NCI-H2029 treated with DMSO at 0.1 percent for 48 hours (cell line): ENCODE measurements around the gene INPP5A.
"Not testable (repeated sequence)": the region's sequence is repeated elsewhere in the genome, so short reads cannot be mapped to it uniquely, and the experiment has no call there.

ENCODE experiments used
- DNase-seq: peaks from one replicate; lab custom pipeline; 2025; lab: John Stamatoyannopoulos, UW

The INPP5A gene

DNA sequence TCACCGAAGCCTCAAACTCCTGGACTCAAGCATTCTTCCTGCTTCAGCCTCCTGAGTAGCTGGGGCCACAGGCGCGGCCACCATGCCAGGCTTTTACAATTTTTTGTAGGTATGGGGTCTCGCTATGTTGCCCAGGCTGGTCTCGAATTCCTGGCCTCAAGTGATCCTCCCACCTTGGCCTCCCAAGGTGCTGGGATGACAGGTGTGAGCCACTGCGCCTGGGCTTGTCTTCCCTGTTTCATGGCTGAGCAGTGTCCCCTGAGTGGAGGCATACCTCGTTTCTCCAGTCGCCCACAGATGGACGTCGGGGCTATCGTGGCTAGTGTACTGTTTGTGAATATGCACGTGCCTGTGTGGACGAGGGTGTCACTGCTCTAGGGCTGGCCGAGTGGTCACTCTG lies 11.3 kb downstream of the INPP5A start:
- no peak for DNase-seq

DNA sequence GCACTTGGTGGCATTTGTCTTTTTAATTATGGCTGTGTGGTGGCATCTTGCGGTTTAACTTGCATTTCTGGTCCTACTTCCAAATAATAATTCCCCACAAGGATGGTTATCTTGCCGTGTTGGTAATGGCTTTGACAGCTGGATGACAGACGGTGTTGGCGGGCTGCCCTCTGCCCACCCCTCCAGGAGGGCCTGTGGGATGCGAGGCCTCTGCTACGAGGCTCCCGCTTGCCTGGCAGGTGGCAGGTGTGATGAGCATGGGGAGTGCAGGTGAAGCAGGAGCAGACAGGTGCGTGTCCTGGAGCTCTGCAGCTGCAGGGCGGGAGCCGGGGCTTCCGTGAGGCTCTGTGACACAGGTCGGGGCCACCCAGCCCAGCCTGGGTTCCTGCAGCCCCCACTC lies 11.8 kb downstream of the INPP5A start:
- peak; percentile 3 for DNase-seq

DNA sequence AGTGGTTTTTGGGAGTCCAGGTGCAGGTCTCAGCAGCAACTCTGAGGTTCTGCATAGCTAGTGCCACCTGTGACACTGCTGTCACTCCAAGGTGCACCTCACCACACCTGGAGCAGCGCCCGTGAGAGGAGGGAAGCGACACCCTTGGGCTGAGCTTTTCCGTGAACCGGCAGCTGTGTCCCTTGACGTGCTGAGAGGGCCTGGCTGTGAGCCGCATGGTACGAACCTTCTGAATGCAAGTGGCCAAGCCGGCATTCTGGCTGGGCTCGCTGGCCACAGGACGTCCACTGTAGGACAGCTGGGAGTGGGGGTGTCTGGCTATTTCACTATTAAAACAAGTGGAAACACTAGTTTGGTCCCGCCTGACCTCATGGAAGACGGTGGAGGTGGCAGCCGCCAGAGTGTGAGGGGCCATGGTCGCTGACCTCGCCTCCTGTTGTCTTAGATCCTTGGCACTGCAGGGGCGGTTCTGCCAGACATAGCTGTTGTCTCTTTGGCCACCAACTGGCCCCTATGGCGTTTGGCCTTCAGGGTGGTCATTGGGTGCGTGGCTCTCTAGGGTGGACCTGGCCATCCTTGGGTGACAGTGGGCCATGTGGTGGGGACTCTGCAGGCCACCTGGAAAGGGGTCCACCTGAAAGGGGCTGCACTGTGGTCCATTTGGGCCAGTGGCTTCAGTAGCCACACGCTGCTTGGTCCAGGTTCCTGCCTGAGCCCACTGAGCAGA lies 12.9 kb downstream of the INPP5A start:
- DNase-seq = no peak

DNA sequence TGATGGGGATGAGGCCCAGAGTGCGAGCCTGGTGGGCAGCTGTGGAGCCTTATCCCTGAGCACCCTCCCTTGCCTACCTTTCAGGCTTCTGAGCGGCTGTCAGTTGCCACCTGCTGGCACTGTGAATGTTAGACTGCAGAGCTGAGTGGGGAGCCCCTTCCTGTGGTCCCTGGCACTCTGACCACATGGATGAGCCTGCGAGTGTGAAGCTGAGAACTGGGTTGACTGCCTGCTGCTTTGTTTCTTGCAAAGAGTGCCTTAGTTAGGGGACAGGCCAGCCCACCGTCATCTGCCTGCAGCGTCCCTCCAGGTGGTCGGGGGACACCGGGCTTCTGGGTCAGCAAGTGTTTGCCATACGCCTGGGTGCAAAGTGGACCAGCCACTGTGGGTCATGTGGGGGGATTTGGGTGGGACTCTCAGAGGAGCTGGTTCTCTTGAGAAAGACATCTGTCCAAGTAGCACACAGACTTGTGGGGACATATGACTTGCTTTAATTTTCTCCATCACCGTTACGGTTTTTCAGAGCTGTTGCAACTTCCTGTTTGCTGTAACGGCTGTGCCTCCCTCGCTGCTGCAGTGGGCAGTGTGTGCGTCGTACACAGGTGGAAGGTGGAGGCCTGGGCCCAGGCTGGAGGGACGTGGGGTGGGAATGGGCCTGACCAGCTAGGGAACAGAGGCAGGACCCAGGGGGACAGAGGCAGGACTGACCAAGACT lies 13.7 kb downstream of the INPP5A start:
- no peak for DNase-seq

DNA sequence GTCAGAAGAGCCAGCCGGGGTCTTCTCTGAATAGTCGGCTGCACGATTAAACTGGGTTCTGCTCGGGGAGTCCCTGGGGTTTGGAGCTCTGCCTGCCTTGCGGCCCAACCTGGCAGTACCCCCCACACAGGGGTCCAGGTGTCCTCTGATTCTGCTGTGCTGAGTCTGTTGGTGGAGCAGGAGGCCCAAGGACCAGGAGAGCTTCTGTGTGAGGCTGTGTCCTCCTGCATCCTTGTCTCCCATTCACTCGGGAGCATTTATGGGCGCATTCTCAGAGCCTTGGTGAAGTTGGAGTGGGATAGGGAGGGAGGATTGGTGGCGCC lies 14.2 kb downstream of the INPP5A start:
- DNase-seq = no peak

DNA sequence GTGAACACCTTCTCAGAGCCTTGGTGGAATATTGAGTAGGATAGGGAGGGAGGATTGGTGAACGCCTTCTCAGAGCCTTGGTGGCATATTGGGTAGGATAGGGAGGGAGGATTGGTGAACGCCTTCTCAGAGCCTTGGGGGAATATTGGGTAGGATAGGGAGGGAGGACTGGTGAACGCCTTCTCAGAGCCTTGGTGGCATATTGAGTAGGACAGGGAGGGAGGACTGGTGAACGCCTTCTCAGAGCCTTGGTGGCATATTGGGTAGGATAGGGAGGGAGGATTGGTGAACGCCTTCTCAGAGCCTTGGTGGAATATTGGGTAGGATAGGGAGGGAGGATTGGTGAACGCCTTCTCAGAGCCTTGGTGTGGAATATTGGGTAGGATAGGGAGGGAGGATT lies 15.0 kb downstream of the INPP5A start:
- not testable (repeated sequence) for DNase-seq

DNA sequence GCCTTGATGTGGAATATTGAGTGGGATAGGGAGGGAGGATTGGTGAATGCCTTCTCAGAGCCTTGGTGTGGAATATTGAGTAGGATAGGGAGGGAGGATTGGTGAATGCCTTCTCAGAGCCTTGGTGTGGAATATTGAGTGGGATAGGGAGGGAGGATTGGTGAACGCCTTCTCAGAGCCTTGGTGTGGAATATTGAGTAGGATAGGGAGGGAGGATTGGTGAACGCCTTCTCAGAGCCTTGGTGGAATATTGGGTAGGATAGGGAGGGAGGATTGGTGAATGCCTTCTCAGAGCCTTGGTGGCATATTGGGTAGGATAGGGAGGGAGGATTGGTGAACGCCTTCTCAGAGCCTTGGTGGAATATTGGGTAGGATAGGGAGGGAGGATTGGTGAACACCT lies 16.0 kb downstream of the INPP5A start:
- not testable (repeated sequence) for DNase-seq

DNA sequence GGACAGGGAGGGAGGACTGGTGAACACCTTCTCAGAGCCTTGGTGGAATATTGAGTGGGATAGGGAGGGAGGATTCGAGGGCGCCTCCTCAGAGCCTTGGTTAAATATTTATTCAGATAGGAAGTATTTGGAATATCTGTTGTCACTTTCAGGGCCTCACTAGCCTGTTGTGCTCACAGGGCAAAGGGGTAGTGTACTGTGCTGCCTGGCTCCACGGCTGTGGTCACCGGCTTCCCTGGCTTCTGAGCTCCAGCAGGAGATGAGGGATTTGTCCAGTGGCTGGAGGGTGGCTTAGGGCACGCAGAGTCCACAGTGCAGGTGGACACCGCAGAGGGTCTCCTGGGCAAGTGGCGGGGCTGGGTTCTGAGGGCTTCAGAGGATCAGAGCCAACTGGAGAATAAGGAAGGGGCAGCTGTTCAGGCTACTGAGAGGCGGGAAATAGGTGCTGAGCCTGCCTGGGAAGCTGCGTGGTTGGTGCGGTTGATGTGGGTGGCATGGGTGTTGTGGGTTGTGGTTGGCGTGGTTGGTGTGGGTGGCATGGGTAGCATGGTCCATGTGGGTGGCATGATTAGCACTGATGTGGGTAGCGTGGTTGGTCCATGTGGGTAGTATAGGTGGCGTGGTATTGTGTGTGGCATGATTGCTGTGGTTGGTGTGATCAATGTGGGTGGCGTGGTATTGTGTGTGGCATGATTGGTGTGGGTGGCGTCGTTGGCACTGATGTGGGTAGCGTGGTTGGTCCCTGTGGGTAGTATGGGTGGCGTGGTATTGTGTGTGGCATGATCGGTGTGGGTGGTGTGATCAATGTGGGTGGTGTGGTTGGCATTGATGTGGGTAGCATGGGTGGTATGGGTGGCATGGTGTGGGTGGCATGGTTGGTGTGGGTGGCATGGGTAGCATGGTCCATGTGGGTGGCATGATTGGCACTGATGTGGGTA lies 16.7 kb downstream of the INPP5A start:
- DNase-seq = no peak

DNA sequence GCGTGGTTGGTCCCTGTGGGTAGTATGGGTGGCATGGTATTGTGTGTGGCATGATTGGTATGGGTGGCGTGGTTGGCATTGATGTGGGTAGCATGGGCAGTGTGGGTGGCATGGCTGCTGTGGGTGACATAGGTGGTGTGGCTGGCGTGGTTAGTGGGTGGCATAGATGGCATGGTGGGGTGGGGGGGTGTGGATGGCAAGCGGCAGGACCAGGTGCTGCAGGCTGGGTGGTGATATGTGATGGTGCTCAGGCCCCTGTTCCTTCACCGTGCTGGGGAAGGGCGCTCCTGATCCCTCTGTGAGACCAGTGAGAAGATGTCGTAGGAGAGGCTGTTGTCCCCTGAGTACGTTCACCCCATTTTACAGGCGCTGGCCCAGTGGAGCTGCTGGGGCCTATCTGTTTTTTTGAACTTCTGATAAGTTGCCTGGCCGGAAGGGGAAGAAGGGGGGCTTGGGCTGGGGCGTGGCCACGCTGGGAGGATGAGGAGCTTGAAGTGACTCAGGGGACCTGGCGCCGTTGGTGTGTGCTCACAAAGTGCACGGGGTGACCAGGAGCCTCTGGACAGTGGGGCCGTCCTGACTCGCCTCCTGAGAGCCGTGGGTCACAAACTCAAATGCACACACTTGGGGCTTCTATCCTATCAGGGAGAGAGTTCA lies 17.5 kb downstream of the INPP5A start:
- DNase-seq = no peak

DNA sequence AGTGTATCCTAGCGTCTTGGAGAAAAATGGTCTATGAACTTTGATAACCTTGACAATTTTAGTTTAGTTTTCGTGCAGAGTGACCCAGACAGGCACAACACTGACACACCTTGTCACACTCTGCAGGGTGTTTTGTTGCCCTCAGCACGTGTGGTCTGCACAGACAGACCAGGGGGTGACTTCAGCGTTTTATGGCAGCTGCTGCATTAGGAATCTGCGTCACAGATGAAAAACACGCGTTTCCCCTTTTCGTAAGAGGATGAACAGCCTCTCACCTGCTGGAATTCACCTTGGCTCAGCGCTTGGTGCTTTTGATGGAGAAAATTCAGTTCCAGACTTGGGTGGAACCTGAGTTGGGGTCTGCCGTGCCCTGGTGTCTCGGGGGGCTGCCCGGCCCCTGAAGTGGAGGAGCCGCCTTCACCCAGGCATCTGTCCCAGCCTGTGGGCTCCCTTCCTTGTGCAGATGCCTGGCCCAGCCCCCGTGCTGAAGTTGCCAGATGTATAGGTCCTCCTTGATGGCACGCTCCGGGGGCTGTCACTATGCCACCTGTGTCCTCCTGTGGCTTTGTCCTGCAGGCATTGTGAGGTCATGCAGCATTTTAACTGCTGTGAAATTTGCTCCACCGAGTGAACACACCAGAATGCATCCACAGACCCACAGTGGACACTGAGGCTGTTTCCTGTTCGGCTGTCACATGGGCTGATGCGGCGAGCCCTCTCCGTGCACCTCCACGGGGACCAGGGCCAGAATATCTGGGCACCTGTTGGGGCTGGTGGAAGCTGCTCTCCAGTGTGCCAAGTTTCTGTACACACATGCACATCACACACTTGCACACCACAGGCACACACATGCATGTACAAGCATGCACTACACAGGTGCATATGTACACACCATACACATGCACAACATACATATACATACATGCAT lies 18.3 kb downstream of the INPP5A start:
- DNase-seq = no peak

DNA sequence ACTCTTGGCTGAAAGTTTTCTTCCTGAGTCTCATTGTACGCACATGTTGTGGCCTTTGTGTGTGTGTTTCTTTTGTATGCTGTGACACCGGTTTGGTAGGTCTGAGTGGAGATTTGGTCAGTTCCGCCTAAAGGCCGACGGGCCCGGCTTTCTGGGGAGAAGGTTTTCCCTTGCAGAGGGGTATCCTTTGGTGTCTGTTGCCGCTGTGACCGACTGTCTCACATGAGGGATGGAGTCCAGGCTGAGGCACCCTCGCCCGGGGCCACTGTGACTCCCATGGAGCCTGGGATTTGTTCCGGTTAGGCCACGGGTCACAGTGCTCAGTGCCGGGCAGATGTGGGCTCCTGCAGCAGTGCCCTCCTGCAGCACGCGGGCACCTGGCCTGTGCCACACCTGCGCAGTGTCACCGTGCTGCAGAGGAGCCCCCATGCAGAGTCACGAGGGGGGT lies 19.4 kb downstream of the INPP5A start:
- DNase-seq = no peak

DNA sequence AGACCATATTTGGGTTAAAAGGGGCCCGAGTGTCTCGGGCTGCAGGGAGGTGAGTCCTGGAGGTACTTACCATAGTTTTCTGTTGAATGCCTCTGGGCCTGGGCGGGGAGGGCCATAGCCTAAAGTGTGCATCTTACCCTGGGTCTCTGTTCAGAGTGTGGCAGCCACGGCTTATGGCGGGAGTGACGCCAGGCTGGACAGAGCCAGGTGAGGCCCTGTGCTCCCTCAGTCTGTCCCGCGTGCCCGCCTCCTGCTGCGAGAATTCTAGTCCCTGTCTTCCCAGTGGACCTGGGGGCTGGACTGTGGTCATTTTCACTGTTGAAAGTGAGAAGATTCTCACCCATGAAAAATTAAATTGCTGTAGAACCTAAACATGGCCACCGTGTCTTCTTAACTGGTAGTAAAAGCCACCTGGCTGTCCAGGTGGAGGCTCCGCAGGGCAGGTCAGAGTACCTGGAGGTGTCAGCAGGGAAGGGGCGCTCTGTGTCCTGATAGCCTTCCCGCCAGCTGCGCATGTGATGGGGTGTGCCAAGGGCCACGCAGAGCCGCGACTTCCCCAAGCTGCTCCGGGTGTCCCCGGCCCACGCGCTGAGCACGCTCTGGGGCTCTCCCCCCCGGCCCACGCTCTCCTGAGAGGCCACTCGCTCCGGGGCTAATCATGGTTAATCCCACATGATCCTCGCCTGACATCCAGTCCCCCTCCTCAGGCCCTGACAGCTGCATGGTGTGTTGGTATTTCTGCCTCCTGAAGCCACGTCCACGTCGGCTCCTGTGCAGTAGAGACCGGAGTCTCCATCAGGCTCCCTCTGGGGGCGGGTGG lies 20.3 kb downstream of the INPP5A start:
- no peak for DNase-seq

DNA sequence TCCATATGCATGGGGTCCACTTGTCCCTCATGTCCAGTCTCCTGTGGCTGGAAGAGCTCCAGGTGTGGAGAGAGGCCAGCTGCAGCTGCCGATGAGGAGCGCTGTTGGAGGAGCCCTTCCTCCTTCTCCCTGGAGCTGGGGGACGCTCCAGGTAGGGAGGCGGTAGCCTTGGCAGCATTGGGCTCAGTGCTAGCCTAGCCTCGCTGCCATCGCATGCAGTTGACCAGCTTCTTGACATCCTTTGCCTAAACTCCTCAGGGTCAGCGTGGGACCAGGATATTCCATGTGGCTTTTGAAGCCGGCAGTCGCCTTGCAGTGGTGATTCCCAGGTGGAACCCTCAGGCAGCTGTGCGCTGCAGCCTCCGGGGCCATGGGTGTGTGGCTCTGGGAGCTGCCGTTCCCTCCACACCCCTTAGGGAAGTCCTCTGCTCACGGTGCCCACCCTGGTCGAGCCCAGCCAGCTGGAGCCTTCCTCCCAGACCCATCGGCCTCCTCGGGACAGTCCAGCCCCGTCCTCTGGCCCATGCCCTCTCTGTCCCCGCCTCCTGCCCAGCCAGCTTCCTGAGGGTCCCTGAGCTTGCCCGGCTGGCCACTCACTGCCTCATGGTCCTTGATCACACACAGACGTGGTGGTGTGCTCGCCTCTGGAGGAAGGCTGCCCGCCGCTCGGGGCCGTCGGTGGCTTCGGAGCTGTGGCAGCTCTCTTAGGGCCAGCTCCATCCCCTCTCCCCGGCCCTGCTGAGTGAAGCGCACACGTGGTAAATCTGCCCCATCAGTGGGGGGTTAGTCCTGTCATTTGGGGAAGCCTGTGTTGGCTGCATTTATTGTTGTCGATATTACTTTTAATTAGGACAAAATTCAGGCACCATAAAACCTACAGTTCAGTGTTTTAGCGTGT lies 21.2 kb downstream of the INPP5A start:
- no peak for DNase-seq

DNA sequence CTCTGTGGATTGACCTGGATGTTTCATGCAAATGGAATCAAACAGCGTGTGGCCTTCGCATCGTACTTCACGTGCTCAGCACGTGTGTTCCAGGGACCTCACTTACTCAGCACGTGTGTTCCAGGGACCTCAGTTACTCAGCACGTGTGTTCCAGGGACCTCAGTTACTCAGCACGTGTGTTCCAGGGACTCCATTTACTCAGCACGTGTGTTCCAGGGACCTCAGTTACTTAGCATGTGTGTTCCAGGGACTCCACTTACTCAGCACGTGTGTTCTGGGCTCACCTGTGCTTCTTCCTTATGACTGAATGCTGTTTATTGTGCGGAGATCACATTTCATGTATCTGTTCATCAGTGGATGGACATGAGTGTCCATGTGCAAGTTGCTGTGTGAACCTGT lies 22.0 kb downstream of the INPP5A start:
- no peak for DNase-seq

DNA sequence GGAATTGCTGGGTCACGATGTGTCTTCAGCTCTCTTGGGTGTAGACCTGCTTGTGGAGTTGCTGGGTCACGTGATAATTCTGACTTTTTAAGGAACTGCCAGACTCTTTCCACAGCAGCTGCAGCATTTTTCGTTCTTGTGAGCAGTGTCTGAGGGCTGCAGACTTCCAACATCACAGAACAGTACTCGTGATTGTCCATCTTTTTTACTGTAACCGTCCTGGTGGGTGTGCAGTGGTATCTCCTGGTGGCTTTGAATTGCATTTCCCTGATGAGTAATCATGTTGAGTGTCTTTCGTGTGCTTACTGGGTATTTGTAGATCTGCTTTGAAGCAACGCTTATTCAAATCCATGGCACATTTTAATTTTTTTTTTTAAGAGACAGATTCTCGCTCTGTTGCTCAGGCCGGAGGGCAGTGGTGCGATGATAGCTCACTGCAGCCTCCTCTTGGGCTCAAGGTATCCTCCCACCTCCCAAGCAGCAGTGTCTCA lies 22.7 kb downstream of the INPP5A start:
- DNase-seq = no peak

DNA sequence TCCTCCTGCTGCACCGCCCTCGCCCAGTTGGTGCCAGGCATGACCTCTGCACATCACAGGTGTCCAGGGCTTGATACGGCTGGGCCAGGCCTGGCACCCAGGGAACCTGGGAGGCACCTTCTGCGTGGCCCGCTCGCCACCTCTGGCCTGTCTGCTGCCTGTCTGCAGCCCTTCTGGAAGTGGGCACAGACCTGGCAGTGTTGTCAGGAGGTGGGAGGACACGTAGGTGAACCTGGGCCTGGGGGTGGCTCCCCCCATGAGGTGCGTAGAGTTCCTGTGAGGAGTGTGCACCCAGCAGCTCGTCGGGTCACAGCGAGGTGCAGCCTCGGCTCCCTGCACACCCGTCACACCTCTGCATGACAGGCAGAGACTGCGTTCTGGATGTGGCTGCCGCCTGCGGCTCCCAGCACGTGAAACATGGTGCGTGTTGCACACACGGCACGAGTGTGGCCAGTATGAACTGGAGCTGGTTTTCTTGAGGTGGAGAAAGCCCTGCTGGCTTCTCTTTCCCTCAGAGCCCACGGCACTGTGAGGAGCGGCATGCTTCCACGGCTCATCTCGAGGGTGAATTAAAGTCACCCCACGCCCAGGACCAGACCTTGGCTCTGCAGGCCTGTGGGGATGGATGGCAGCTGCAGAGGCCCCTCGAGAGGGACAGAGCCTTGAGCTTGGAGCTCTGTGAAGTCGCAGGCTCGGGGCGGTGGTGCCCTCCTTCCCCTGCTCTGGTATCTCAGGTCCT lies 24.8 kb downstream of the INPP5A start:
- DNase-seq = no peak

DNA sequence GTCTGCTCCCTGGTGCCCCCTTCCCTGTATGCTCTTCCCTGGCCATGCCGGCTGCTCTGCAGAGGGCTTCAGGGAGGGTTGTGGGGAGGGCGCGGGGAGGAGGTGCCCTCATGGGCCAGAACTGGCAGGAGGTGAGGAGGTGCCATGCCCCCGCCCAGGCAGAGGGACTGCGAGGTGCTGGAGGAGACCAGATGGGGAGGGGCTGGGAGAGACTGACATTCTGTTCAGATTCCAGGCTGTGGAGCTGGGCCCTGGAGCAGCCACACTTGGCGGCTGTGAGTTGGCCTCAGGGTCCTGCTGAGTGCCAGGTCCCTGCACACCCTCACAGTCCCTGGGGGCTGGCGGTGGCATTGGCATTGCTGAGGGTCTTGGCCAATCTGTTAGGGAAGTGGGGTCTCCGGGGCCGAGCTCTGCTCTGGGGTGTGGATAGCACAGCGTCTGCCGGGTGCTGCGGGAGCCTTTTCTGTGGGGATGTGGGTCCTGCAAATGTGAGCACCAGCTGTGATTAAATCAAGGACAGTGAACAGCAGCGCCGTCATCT lies 25.4 kb downstream of the INPP5A start:
- DNase-seq = no peak
